Middle frontal gyrus (tissue), 1 donor: ENCODE results near the gene LYZL6.
"Not testable (repeated sequence)": the region's sequence is repeated elsewhere in the genome, so short reads cannot be mapped to it uniquely, and the experiment has no call there.

Source experiments
- DNase-seq: peaks from one replicate; pipeline ENCODE4 v3.0.0-alpha.2; 2015; ENCODE audit warnings: low spot score; ENCODE audit errors: extremely low spot score

The LYZL6 gene

GRCh38 chr17:35907691-35908090 lies 35.8 kb downstream of the LYZL6 start:
- DNase-seq: no peak

DNA sequence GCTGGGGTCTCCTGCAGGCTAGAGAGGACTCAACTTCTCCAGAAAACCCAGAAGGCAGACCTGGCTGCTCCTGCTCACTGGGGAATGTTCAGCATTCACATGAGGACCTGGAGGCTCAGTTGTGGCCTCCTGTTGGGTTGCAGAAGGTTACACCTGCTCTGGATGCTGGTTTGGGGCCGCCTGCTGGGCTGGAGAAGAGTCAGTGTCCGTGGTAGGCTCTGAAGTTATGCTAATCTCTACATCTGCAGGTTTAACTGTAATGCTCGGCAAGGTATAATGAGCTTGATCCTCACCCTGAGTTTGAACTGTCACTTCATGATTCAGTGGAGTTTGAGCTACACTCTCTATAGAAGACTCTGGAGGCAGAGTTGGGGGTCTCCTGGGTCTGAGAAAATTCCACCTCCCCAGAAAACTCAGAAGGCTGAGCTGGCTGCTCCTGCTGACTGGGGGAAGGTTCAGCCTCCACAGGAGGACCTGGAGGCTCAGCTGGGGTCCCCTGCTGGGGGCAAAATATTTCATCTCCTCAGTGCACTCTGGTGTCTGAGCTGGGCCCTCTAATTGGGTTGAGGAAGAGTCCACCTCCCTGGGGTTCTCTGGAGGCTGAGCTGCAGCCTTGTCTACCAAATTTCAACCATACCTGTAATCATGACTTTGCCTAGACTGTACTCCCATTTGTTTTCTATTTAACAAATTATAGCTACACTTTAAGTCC lies 36.4 kb downstream of the LYZL6 start:
- no peak for DNase-seq

DNA sequence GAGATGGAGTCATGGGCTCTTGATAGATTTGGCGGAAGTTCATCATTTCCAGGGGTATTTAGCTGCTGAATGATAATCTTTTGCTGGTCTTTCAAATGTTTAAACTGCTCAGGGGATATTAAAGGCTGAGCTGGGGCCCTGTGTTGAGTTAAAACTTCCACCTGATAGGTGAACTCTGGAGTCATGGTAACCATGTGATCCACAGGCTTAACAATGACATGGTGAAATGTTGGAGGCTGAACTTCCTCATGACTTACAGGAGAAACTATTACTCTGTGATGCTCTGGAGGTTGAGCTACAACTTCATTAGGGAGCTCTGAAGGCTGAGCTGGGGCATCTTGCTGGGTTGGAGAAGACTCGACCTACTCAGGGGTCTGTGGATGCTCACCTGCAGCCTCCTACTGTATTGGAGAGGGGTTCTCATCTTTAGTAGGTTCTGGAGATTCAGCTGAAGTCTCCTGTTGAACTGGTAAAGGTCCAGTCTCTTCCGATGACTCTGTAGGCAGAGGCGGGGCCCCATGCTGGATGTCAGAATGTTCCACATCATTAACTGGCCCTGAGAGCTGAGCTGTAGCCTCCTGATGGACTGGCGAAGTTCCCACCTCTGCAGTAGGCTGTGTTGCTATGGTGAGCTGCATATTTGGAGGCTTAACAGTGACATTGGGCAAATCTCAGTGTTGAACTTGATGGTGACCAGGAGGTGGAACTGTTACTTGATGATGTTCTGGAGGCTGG lies 37.2 kb downstream of the LYZL6 start:
- DNase-seq: no peak

DNA sequence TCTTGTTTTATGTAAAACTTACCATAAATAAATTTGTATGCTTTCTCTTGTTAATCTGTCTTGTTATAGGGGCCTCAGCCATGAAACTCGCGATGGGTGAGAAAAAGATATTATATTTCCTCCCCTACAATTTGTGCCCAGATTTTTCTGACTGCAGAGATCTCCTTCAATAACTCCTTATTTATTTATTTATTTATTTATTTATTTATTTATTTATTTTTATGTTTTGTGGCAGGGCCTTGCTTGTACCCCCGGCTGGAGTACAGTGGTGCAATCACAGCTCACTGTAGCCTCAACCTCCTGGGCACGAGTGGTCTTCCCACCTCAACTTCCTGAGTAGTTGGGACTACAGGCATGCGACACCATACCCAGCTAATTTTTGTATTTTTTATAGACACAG lies 40.1 kb downstream of the LYZL6 start:
- no peak for DNase-seq

DNA sequence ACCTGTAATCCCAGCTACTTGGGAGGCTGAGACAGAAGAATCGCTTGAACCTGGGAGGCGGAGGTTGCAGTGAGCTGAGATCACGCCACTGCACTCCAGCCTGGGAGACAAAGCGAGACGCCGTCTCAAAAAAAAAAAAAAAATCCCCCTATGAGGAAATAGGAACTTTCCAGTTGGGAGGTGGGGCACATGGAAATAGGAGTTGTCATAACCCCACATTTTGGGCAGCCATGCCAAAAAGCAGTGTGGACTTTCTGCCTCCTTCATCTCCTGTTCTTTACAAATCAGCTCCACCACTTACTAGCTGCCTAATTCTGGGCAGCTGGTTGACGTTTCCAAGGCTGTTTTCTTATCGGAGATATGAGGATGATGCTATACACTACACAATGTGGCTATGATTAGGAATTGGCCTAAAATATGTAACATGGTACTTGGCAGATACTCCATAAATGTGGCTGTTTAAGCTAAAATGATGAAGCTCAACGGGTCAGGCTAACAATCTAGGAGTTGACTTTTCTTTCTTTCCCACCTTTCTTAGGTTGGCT lies 41.8 kb downstream of the LYZL6 start:
- no peak for DNase-seq

GRCh38 chr17:35900708-35901480 lies 42.6 kb downstream of the LYZL6 start:
- DNase-seq: no peak

DNA sequence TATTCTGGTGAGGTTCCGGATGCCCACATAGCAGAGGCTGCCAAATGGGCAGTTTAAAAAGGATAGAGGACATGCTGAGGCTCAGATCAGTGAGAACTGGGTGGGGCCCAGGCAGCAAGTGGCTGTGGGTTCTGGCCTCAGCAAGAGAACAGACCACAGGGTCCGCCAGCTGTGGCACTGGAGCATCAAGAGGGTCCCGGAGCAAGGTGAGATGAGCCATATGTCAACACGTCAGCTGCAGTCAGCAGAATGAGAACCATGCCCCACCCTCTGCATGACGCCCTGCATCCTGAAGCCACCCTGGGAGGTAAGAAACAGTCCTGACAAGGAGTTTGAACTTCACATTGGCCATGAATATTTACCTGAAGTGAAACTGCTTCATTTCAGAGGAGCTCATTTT lies 43.2 kb downstream of the LYZL6 start:
- no peak for DNase-seq

- DNase-seq: no peak
Observed at GRCh38 chr17:35898283-35899070, 45.0 kb downstream of the LYZL6 start.

DNA sequence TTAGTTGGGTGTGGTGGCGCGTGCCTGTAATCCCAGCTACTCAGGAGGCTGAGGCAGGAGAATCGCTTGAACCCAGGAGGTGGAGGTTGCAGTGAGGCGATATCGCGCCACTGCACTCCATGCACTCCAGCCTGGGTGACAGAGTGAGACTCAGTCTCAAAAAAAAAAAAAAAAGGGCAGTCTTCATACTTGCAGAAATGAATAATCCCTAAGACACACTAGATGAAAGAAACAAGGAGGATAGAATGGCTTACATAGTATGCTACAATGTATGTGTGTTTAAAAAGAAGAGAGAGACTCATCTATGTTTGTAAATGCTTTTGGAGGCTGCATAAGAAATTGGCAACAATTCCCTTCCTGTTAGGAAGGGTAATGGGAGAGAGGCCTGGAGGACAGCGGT lies 45.7 kb downstream of the LYZL6 start:
- not testable (repeated sequence) for DNase-seq

DNA sequence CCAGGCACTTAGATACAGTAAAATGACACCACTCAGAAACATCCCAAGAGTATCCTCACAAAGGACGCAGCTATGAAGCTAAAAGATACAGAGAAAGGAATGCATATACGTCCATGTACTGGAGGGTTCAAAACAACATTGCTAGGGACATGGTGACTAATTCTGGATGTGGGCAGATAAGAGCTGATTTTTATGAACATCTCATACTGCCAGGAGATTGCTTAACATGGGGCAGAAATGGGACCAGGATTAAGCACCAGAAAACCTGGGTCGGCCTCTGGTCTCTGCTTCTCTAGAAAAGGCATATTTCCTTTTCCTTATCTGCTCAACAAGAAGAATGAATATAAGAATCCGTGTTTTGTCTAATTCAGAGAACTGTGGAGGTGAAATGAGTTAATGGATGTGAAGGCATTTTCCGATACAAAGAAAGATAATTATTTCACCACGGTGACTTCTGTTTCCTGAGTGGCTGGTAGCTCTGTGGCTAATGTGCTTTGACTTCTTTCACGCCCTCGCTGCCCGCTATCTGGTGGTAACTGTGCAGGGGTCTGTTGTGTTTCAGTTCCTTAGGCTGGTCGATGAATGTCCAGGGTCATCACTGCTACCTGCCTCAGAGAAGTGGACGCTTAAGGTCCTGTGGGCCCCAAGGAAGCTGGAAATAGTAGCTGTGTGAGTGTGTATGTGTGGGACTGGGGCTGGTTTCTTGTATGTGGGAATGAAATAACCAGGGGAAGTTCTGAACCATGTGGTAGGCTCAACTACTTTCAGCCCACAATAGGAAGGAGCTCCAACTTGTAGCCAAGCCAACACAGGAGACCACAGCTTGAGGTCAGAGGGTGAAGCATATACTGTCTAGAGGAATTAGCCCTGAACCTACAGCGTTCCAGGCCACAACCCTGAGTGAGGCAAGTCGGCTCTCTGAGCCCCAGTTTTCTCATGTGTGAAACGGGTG lies 47.6 kb downstream of the LYZL6 start:
- DNase-seq: no peak

GRCh38 chr17:35894206-35894605 lies 49.3 kb downstream of the LYZL6 start:
- DNase-seq: no peak

- no peak for DNase-seq
Observed at GRCh38 chr17:35893751-35894150, 49.8 kb downstream of the LYZL6 start.

DNA sequence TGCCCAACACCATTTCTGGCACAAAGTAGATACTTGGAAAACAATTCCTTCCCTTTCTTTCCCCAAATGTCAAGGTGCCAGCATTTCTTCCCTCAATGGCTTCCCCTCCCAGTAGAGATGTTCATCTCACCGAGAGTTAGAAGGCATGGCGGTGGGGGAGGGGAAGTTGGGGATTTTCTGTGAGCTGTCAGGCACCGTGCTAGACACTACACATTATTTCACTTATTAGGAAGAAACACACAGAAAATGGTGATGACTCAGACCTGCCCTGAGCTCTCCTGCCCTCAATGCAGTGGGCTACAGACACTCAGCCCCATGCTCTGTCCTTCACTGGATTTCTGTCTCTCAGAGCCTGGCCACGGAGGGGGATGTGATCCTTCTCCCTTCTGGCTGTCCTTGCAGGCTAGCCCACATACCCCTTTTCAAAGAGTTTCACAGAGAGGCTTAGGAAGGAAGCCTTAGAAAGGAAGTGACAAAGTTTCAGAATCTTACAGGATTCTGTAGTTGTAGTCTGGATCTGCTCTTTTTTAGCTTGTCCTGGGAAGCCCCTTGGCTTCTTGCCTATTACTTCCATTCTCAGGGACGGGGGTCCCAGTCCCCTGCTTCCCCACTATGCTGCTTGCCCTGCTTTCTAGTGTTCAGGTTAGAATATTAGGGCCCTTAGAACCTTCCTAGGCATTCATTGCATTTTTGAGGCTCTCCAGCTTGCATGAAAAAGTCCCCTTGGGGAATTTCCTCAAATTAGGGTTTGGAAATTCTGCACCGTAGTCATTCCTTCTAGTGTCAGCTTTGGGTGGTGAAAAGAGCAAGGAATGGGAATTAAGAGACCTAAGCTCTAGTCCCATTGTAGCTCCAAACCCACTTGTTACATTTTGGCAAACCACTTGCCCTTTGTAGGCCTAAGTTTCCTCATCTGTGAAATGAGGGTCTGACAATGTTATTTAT lies 51.1 kb downstream of the LYZL6 start:
- no peak for DNase-seq

GRCh38 chr17:35891269-35891668 lies 52.2 kb downstream of the LYZL6 start:
- DNase-seq: no peak

DNA sequence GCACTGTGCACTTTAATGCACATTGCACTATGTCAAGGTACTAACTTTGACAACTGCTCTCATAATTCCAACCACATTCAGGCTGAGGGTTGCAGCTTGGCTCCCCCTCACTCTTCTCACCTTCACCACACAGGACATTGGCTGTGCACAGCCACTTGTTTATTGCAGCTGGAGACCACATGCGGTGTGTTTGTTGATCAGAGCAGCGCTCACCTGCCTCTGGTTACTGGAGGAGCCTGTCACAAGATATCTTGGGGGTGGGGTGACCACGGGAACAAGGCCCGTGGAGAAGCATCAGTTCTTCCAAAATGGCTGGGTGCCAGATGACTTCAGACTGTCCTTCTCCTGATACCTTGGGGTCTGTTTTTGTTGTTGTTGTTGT lies 52.7 kb downstream of the LYZL6 start:
- DNase-seq: no peak

DNA sequence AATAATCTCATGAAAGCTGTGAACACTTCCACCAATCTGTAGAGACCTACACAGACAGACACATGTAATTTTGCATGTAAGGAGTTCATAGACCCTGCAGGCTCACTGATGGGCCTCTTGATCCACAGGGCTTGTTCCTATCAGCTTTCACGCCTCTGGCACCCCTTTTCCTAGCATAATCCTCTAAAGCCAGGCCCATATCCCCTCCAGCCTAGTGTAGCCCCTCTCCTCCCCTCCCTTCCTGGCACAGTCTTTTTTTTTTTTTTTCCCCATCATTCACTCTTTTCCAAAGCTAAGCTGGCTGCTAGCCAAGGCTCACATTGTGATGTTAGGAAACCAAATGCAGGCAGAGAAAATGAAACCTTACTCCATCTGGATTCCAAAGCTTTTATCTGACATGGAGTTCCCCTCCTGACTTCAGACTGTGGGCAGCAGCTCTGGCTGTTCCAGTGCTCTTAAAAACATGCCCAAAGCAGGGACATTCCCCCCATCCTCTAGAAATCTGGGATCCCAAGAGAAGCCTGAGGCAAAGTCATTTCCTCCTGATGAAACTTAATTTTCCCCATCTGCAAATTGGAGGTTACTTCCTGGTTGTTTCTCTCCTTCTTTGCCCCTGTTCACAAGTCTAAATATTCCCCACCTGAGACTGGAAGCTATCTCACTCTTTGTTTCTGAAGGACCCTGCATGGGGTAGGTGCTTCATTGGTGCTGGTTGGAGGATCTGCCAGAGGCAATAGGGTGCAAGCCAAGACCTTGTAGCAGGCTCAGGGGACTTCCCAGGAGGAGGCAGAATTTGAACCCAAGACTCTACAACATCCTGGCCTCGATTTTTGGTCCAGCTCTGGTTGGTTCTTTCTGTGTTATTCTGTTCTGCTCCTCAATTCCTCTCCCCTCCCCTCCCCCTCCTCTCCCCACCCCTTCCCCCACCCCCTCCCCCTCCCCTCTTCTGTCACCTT lies 53.4 kb downstream of the LYZL6 start:
- DNase-seq: no peak

DNA sequence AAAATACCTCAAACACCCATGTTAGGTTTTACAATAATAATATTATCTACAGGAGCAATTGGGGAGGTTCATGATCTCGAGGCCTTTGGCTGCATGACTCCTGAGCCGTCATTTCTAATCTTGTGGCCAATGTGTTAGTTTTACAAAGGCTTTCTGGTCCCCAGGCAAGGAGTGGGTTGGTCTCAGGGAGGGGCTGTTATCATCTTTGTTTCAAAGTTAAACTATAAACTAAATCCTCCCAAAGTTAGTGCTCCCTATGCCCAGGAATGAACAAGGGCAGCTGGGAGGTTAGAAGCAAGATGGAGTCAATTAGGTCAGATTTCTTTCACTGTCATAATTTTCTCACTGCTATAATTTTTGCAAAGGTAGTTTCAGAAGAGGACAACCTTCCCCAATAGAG lies 54.3 kb downstream of the LYZL6 start:
- no peak for DNase-seq
